Smooth muscle cell of trachea (primary cell): ENCODE data around the gene LY6G5B. TPM values are rescaled to one million over a fixed set of nuclear protein-coding genes. Genes with fewer than 3 reads are reported as not detected.

Experiments
- total RNA-seq: library from RNA; depleted of rRNA; stranded (reverse); fragments of >200 nt; gene quantifications from 2 replicates; pipeline ENCODE4 v1.2.1, GENCODE V29; 2014

Gene LY6G5B
- total RNA-seq, 1 donor from 2014 or later: 3.2 TPM

Other genes starting within 250 kb of the LY6G5B start
- 8.4 and 10.5 TPM in 2 replicates for gene MICB, start 171.8 kb upstream of the LY6G5B start, total RNA-seq
- gene MCCD1, start 141.0 kb upstream of the LY6G5B start, total RNA-seq: not detected in 2 replicates
- 332 and 492 TPM in 2 replicates for gene DDX39B, start 128.0 kb upstream of the LY6G5B start, total RNA-seq
- 5.5 and 5.7 TPM in 2 replicates for gene ATP6V1G2, start 123.4 kb upstream of the LY6G5B start, total RNA-seq
- gene NFKBIL1, start 122.4 kb upstream of the LY6G5B start, total RNA-seq: 23.3 and 41.0 TPM in 2 replicates
- not detected in 2 replicates for gene LTA, start 97.7 kb upstream of the LY6G5B start, total RNA-seq
- not detected in 2 replicates for gene TNF, start 94.4 kb upstream of the LY6G5B start, total RNA-seq
- gene LTB, start 87.6 kb upstream of the LY6G5B start, total RNA-seq: not detected in 2 replicates
- gene LST1, start 83.7 kb upstream of the LY6G5B start, total RNA-seq: not detected in 2 replicates
- gene NCR3, start 77.0 kb upstream of the LY6G5B start, total RNA-seq: not detected in 2 replicates
- not detected in 2 replicates for gene AIF1, start 54.7 kb upstream of the LY6G5B start, total RNA-seq
- gene PRRC2A, start 49.3 kb upstream of the LY6G5B start, total RNA-seq: 46.6 and 50.6 TPM in 2 replicates
- gene BAG6, start 17.3 kb upstream of the LY6G5B start, total RNA-seq: 171 and 206 TPM in 2 replicates
- gene APOM, start 14.1 kb upstream of the LY6G5B start, total RNA-seq: 1.0 and 1.3 TPM in 2 replicates
- gene C6orf47, start 9.2 kb upstream of the LY6G5B start, total RNA-seq: 21.7 and 24.8 TPM in 2 replicates
- gene GPANK1, start 5.0 kb upstream of the LY6G5B start, total RNA-seq: 13.2 and 20.9 TPM in 2 replicates
- 112 and 124 TPM in 2 replicates for gene CSNK2B, start 3.9 kb upstream of the LY6G5B start, total RNA-seq
- gene LY6G5C, start 11.1 kb downstream of the LY6G5B start, total RNA-seq: 0.66 and 0.73 TPM in 2 replicates
- 47.6 and 58.2 TPM in 2 replicates for gene ABHD16A, start 33.3 kb downstream of the LY6G5B start, total RNA-seq
- gene LY6G6F, start 36.9 kb downstream of the LY6G5B start, total RNA-seq: not detected in 2 replicates
- gene LY6G6D, start 45.4 kb downstream of the LY6G5B start, total RNA-seq: not detected in 2 replicates
- gene LY6G6C, start 51.8 kb downstream of the LY6G5B start, total RNA-seq: not detected in 2 replicates
- gene MPIG6B, start 53.4 kb downstream of the LY6G5B start, total RNA-seq: not detected in 2 replicates
- gene DDAH2, start 59.3 kb downstream of the LY6G5B start, total RNA-seq: 93.8 and 161 TPM in 2 replicates
- 662 and 1,073 TPM in 2 replicates for gene CLIC1, start 66.6 kb downstream of the LY6G5B start, total RNA-seq
- gene MSH5, start 70.0 kb downstream of the LY6G5B start, total RNA-seq: 5.8 and 15.9 TPM in 2 replicates
- 1.3 and 1.9 TPM in 2 replicates for gene SAPCD1, start 92.7 kb downstream of the LY6G5B start, total RNA-seq
- 0.50 and 1.2 TPM in 2 replicates for gene VWA7, start 107.4 kb downstream of the LY6G5B start, total RNA-seq
- gene VARS1, start 125.8 kb downstream of the LY6G5B start, total RNA-seq: 60.0 and 75.2 TPM in 2 replicates
- 19.4 and 39.1 TPM in 2 replicates for gene LSM2, start 137.0 kb downstream of the LY6G5B start, total RNA-seq
- gene HSPA1L, start 145.3 kb downstream of the LY6G5B start, total RNA-seq: 1.5 TPM in 2 replicates
- 98.0 and 168 TPM in 2 replicates for gene HSPA1A, start 145.6 kb downstream of the LY6G5B start, total RNA-seq
- 140 and 202 TPM in 2 replicates for gene HSPA1B, start 157.8 kb downstream of the LY6G5B start, total RNA-seq
- gene NEU1, start 192.8 kb downstream of the LY6G5B start, total RNA-seq: 80.6 and 120 TPM in 2 replicates
- gene SLC44A4, start 209.0 kb downstream of the LY6G5B start, total RNA-seq: 0.17 TPM in 1 of 2 replicates, not detected in the other
- gene EHMT2, start 227.7 kb downstream of the LY6G5B start, total RNA-seq: 62.0 and 93.5 TPM in 2 replicates
- gene ZBTB12, start 232.1 kb downstream of the LY6G5B start, total RNA-seq: 3.8 and 9.8 TPM in 2 replicates